Astrocyte (in vitro differentiated cells and primary cell): ENCODE results near the gene PXDN.

Experiments
- EZH2 ChIP-seq: IDR thresholded peaks from 2 replicates; pipeline ENCODE4 v1.6.1; 2012; ENCODE audit warnings: mild to moderate bottlenecking, low read length, inconsistent platforms; ENCODE audit not compliant: insufficient read depth
- TF ChIP-seq, protein P1 (sequence below): IDR thresholded peaks from 2 replicates; pipeline ENCODE4 v1.5.1; 2011; ENCODE audit warnings: low read depth, mild to moderate bottlenecking, inconsistent platforms, low read length, moderate library complexity; ENCODE audit not compliant: insufficient read depth

DNA sequence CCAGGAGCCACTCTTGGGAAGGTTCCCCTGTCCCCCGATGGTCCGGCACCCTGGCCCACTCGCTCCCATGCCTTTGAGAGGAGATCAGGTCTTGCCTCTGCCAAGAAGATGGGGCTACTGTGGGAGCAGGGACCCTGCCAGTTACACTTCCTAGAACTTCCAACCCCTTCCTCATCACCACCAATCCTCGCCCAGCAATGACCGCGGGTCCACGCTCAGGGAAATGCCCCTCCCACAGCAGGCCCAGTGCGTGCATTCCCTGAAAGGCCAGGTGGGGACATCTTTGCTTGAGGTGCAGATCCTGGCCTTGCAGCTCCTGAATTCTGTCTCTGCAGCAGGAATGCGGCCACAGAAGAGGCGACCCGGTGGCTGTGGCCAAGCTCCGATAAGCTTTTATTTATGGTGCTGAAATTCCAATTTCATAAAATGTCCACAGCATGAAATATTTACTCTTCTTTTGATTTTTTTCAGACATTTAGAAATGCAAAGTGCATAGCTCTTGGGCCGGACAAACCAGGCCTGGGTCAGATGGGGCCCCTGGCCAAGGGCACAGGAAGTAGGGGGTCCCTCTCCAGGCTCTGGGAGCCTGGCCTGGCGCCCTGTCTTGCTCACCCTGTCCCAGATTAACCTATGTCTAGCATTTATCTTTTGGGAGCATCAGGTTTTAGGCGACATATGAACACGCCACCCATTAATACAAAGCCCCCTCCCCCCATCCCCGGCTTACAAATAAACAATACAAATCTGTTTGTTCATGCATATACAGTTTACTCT is 29.8 kb downstream of the PXDN start:
- TF ChIP-seq, protein P1, sequence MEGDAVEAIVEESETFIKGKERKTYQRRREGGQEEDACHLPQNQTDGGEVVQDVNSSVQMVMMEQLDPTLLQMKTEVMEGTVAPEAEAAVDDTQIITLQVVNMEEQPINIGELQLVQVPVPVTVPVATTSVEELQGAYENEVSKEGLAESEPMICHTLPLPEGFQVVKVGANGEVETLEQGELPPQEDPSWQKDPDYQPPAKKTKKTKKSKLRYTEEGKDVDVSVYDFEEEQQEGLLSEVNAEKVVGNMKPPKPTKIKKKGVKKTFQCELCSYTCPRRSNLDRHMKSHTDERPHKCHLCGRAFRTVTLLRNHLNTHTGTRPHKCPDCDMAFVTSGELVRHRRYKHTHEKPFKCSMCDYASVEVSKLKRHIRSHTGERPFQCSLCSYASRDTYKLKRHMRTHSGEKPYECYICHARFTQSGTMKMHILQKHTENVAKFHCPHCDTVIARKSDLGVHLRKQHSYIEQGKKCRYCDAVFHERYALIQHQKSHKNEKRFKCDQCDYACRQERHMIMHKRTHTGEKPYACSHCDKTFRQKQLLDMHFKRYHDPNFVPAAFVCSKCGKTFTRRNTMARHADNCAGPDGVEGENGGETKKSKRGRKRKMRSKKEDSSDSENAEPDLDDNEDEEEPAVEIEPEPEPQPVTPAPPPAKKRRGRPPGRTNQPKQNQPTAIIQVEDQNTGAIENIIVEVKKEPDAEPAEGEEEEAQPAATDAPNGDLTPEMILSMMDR, result no peak
- no peak for TF ChIP-seq EZH2
